ENCODE results near the gene ANAPC15.
"Not testable (repeated sequence)": the region's sequence is repeated elsewhere in the genome, so short reads cannot be mapped to it uniquely, and the experiment has no call there.

The ANAPC15 gene

DNA sequence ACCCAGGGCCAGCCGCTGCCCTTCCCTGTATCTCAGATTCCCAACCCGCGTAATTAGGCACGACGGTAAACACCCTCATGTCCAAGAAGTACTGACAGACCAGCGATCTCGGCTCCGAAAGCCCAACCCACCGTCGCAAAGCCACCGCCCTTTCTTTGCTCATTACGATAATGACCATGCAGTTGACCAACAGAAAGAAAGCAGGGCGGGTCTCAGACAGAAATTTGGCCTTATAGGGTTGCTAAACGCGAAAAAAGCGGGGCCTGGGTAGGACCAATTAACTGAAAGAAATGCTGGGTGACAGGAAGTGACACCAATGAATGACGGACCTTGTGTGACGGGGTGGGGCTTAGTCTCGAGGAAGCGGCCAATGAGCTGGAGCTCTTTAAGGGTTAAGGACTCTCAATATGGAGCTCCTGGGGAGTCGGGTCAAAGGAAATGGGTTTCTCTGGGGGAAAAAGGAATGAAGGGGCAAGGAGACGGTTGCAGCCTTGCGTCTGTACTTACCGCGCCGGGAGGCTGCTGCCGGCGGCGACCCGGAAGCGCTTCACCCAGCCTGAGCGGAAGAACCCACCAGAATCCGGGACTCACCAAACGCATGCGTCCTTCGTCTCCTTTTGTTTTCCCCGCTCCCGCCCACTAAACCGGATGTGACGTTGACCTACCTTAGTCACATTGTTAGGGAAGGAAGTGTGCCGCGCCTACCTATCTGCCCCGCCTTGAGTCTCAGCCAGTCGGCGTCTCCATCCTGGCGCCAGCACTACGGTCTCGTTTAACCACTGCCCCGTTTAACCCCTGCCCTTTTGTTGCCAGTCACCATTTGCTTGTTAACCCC lies at the start of gene ANAPC15:
Gene ANAPC15 (minus strand): TSS at position 553 of the 835 bp plus-strand sequence. CDS start 1,419 bp downstream, outside the sequence.
- peak; percentile 98 for DNase-seq (ENCODE audit: low read depth)

- DNase-seq (ENCODE audit: low read depth): no peak
Observed at GRCh38 chr11:72160319-72160718, 47.8 kb upstream of the ANAPC15 start.

DNA sequence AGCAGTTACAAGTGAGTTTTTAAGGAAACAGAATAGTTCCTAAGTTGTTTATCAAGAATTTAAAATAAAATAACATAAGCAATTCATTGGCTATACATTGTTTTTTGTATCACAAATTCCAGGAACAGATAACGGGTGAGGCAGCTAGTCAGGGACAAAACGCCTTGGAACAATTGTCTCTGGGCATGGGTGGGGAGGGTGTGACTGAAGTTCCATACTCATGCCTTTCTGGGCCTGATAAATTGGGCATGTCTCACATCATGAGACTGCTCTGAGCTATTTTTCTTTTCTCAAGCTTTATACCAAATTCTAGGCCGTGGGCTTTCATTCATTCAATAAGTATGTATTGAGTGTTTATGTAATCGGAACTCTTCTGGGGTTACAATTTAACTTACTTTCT lies 44.6 kb upstream of the ANAPC15 start:
- no peak for DNase-seq (ENCODE audit: low read depth)

DNA sequence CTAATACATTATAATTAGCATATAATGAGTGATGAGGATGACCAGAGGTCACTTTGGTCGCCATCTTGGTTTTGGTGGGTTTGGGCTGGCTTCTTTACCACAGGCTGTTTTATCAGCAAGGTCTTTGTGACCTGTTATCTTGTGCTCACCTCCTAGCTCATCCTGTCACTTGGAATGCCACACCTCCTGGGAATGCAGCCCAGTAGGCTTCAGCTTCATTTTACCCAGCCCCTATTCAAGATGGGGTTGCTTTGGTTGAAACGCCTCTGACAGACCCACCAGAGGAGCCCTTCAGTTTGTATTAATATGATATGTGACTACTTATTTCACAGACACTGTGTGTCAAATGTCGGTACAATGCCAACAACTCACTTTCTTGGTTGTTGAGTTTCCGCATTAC lies 43.3 kb upstream of the ANAPC15 start:
- no peak for DNase-seq (ENCODE audit: low read depth)

- no peak for DNase-seq (ENCODE audit: low read depth)
Observed at GRCh38 chr11:72154816-72155215, 42.3 kb upstream of the ANAPC15 start.

DNA sequence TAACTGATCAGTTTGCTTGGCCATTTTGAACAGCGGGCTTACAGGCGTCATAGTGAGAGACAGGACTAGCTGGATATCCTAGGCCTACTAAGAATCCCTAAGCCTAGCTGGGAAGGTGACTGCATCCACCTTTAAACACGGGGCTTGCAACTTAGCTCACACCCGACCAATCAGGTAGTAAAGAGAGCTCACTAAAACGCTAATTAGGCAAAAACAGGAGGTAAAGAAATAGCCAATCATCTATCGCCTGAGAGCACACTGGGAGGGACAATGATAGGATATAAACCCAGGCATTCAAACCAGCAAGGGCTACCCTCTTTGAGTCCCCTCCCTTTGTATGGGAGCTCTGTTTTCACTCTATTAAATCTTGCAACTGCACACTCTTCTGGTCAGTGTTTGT lies 41.4 kb upstream of the ANAPC15 start:
- not testable (repeated sequence) for DNase-seq (ENCODE audit: low read depth)

DNA sequence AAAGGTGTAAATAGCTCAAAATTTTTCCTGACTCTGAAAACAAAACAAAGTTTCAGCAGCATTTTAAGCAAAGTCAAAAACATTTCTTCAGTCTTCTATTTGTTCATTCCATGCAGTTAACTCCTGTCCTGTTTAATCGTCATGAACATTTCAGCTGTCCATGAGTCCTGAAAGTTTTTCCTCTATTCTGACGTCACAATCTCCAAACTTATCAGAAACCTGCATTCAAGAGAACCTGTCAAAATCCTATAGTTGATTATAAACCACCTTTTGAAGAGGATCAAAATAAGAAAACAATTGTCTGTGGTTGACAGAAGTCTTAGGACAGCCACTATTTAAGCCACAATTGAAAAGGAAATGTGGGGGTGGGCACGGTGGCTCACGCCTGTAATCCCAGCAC lies 38.4 kb upstream of the ANAPC15 start:
- no peak for DNase-seq (ENCODE audit: low read depth)

GRCh38 chr11:72146625-72147024 lies 34.1 kb upstream of the ANAPC15 start:
- no peak for DNase-seq (ENCODE audit: low read depth)

DNA sequence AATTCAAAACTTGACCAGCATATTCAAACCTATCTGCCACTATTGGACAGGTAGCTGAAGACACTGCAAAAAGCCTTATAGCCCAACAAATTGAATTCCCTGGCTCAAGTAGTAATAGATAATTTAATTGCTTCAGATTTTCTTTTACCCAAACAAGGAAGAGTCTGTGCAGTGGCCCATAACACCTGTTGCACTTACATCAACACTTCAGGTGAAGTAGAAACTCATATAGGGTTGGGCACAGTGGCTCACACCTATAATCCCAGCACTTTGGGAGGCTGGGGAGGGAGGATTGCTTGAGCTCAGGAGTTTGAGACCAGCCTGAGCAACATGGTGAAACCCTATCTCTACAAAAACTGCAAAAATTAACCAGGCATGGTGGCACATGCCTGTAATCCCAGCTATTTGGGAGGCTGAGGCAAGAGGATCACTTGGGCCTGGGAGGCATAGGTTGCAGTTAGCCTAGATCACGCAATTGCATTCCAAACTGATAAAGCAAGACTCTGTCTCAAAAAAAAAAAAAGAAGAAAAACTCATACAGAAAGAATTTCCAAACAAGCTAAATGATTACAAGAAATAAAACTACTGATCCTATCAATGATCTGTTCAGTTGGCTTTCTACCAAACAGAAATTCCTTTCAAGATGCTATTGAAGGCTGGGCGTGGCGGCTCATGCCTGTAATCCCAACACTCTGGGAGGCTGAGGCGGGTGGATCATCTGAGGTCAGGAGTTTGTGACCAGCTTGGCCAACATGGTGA lies 32.5 kb upstream of the ANAPC15 start:
- DNase-seq (ENCODE audit: low read depth): no peak

- not testable (repeated sequence) for DNase-seq (ENCODE audit: low read depth)
Observed at GRCh38 chr11:72142543-72142942, 30.0 kb upstream of the ANAPC15 start.

DNA sequence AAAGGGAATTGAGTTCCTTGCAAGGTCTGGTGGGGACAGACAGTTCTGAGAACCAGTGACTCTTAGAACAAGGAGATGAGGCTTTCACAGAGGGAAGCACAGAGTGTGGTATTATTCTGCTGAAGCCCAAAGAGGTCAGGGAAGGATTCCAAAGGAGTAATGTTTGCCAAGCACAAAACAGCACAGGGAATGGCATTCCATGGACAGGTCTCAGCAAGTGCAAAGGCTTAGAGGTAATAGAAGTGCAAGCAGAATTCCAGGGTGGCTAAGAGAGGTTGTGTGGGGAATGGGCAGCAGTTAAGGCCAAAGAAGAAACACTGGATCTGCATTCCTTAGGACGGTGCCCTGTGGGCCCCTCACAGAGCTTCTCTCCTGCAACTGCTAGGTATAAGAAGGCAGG lies 29.6 kb upstream of the ANAPC15 start:
- not testable (repeated sequence) for DNase-seq (ENCODE audit: low read depth)

GRCh38 chr11:72141066-72141465 lies 28.6 kb upstream of the ANAPC15 start:
- DNase-seq (ENCODE audit: low read depth): no peak

- DNase-seq (ENCODE audit: low read depth): no peak
Observed at GRCh38 chr11:72140661-72141060, 28.2 kb upstream of the ANAPC15 start.

DNA sequence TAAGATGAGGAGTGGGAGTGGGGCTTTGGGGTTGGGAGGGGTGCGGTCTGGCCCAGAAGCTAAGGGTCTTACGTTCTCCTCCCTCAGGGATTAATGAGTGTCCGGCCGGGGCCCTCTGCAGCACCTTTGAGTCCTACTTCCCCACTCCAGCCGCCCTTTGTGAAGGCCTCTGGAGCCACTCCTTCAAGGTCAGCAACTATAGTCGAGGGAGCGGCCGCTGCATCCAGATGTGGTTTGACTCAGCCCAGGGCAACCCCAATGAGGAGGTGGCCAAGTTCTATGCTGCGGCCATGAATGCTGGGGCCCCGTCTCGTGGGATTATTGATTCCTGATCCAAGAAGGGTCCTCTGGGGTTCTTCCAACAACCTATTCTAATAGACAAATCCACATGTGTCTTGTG lies 27.0 kb upstream of the ANAPC15 start:
- DNase-seq (ENCODE audit: low read depth): no peak

DNA sequence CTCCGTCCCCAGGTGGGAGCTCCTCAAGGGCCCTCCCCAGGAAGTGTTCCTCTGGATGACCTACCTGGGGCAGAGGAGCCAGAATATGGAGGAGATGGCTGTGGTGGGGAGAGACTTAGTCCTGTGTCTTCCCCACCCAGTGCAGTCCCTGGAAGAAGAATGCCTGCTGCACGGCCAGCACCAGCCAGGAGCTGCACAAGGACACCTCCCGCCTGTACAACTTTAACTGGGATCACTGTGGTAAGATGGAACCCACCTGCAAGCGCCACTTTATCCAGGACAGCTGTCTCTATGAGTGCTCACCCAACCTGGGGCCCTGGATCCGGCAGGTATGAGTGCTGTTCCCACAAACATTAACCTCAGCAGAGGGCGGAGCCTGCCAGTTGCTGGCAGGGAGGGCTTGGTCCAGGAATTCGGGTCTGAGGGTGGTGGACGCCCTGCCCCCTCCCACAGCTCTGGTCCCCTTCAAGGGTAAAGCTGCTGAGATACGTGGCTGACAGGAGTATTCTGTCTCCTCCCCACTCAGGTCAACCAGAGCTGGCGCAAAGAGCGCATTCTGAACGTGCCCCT lies 26.4 kb upstream of the ANAPC15 start:
- no peak for DNase-seq (ENCODE audit: low read depth)

DNA sequence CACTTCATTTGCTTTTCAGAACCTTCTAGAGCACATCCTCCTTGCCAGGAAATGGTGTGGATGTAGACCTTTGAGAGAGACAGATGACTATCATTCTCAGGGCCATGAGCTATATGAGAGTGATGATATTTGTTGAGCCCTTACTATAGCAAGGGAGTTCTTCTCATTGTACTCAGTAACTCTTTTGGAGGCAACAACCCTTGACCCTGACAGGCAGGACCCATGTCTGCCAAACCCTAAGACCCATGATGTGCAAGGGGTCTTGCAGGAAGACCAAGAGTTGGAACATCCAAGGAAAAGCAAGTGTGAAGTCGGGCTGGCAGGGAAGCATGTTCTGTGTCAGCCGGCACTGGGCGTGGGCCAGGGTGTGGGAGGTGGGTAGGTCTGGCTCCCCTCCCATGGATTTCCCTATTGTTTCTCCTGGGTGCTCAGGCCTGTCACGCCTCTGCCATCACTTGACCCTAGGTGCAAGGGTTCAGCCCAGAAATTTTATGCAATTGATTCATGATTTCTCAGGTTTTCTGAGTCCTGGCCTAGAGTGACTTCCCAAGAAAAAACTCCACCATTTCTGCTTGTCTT lies 24.3 kb upstream of the ANAPC15 start:
- no peak for DNase-seq (ENCODE audit: low read depth)

DNA sequence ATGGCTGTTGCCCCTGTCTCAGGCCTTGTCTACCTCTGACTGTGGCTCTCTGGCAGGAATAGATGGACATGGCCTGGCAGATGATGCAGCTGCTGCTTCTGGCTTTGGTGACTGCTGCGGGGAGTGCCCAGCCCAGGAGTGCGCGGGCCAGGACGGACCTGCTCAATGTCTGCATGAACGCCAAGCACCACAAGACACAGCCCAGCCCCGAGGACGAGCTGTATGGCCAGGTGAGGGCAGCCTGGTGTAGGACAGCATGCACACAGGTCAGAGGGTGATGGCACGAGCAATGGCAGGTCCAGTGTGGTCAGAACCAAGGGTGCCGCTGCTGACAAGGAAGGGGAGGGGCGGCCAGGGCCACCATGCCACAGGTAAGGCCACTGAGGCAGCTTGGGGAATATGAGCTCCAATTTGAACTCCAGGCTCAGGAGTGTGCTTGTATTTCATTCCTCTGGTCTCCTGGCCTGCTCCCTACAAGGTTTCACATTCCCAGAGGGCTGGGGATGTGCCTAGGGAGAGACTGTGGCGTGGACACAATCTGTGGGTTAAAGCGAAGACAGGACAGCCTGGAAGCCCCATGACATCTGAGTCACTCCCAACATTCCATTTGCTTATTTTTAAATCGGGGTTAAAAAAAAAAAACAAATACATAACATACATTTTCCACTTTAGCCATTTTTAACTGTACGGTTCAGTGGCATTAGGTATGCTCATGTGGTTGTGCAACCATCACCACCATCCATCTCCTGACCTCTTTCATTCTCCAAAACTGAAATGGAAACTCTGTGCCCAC lies 23.6 kb upstream of the ANAPC15 start:
- DNase-seq (ENCODE audit: low read depth): no peak

GRCh38 chr11:72135473-72135872 lies 23.0 kb upstream of the ANAPC15 start, which contains the start of gene FOLR3:
Gene FOLR3 (plus strand): TSS chr11:72135725. CDS start chr11:72135953, 228 bp downstream.
- DNase-seq (ENCODE audit: low read depth): not testable (repeated sequence)

- no peak for DNase-seq (ENCODE audit: low read depth)
Observed at GRCh38 chr11:72132646-72133045, 20.2 kb upstream of the ANAPC15 start.

- DNase-seq (ENCODE audit: low read depth): no peak
Observed at GRCh38 chr11:72129381-72129780, 16.9 kb upstream of the ANAPC15 start.

- no peak for DNase-seq (ENCODE audit: low read depth)
Observed at GRCh38 chr11:72127923-72128322, 15.4 kb upstream of the ANAPC15 start.

DNA sequence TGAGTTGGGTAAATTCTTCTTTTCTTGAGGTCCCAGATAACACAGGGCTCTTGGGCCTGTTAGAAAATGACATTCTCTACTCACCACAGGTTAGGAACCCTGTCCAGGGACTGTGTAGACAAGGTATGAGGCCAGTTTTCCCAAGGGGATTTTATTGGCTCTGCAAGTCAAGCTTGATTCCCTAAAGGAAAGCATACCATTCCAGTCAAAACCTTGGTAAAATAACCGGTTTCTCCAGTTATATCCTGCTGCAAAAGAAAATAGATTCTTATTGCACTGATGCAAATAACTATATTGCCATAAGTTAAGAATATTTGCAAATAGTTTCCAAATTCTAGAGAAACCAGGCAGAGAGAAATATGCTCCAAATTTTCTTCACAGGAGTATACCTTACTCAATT lies 13.5 kb upstream of the ANAPC15 start:
- DNase-seq (ENCODE audit: low read depth): no peak
